Activated CD8-positive, alpha-beta memory T cell treated with anti-CD3 and anti-CD28 coated beads for 1 hour (primary cell): ENCODE results near the gene THSD4.
"Not testable (repeated sequence)": the region's sequence is repeated elsewhere in the genome, so short reads cannot be mapped to it uniquely, and the experiment has no call there.

ENCODE experiments used
- DNase-seq, 2 donors: peaks; one replicate each; pipeline ENCODE4 v3.0.0-alpha.2; 2020; ENCODE audit warnings: low read depth in 1 of 2; ENCODE audit errors: extremely low read depth in 1 of 2

The THSD4 gene

GRCh38 chr15:71342658-71343057 lies 227.4 kb downstream of the THSD4 start:
- DNase-seq: no peak

DNA sequence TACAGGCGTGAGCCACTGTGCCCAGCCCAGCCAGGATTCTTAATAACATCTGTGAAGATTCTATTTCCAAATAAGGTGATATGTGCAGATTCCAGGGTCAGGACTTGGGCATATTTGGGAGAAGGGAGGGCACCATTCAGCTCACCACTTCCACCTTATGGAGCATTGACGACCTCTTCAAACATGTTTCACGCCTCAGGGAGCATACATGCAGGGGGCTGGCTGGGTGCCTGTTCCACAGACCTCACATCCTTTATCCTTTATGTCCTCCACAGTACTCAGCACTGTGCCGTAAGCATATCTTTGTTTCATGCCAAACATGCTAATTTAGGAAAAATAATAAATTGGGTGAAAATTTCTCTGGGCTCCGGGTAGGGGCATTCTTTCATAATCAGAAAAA lies 229.0 kb downstream of the THSD4 start:
- no peak for DNase-seq

GRCh38 chr15:71345186-71345585 lies 229.9 kb downstream of the THSD4 start:
- DNase-seq: no peak

GRCh38 chr15:71346464-71346863 lies 231.2 kb downstream of the THSD4 start:
- DNase-seq: no peak

GRCh38 chr15:71348597-71348996 lies 233.3 kb downstream of the THSD4 start:
- no peak for DNase-seq

- no peak for DNase-seq
These were observed 234.1 kb downstream of the THSD4 start for GRCh38 chr15:71349336-71349735.

DNA sequence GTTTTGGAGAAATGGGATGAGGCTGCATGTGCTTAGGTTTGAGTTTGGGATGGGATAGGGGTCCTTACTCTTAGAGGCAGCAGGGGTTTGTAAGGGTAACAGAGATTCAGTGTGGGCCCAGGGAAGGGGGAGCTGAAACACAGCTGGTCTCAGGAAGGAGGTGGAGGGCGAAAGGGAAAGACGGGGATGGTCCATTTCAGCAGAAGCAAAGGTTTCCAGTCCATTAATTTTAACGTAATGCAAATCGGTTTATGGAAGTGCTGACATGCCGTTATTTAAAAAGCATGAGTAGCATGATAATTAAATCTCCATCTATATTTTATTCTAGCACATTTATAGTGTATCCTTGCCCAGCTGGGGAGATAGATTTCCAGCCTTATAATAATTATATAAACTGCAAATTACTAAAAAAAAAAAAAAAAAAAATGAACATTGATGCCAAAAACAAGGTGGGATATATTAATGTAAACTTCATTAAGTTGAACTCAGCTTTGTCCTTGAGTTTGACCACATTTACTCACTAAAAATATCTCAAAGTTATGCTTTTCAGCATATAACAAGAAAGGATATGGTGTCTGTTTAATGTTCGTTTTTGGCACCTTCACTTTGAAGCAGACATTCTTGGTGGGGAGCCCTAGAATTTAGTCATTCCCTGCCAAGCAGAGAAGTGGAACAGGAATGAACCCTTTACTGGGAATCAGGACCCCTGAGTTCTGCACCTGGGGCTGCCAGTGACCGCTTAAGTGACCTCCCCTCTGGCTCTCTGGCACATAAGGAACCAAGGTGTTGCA lies 234.7 kb downstream of the THSD4 start:
- no peak for DNase-seq

GRCh38 chr15:71350622-71351378 lies 235.5 kb downstream of the THSD4 start:
- DNase-seq: no peak

DNA sequence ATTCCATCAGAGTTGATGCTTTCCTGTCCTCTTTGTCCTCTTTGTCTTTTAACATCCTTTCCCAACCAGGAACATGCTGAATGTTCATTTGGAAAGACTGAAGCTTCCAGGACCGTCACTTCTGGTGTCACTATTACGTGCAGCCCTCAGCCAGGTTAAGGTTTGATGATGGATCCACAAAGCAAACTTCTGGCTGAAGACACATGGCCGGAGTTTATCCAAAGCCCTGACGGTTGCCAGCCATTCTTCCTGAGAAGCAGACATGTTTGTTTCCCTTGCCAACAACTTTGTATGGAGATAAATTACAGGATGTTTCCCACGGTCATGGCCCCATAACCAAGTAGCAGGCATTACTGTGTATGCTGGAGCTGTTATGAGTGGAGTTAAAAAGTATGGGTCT lies 236.9 kb downstream of the THSD4 start:
- no peak for DNase-seq

- DNase-seq: no peak
These were observed 237.5 kb downstream of the THSD4 start for GRCh38 chr15:71352765-71353164.

GRCh38 chr15:71353171-71353570 lies 237.9 kb downstream of the THSD4 start:
- DNase-seq: no peak

DNA sequence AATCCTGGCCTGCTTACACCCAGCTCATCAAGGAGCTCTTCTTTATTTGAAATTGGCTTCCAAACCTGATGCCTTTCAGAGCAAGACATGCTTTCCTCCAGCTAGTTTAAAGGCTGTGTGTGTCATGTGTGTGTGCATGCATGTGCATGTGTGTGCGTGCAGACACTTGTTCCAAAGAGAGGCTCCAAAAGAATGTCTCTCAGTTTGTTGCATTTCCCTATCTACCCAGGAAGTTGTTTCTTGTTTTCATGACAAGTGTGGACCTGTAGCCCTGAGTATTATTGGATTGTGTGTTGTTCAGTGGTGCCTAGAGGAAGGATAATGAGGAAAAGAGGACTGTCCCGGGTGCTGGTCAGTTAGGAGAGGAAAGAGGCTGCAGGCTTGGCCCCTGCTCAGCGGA lies 240.0 kb downstream of the THSD4 start:
- DNase-seq: no peak

- DNase-seq: no peak
These were observed 242.1 kb downstream of the THSD4 start for GRCh38 chr15:71357321-71357732.

GRCh38 chr15:71357967-71358366 lies 242.7 kb downstream of the THSD4 start:
- DNase-seq: no peak

GRCh38 chr15:71359246-71359645 lies 244.0 kb downstream of the THSD4 start:
- no peak for DNase-seq

DNA sequence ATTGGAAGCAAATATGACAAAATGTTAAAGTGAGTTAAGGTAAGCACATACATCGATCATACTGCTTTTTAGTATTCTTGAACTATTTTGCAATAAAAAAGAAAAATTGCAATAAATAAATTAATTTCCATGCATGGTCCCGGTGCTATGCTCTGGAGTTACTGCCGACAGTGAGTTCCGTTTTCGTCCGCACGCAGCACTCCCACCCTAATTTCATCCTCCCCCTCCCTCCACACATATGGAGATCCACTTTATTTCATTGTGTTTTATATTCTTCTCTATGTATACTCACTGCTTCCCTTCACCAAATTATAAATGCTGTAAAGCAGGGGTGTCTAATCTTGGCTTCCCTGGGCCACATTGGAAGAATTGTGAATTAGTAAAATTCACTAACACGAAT lies 247.3 kb downstream of the THSD4 start:
- no peak for DNase-seq

DNA sequence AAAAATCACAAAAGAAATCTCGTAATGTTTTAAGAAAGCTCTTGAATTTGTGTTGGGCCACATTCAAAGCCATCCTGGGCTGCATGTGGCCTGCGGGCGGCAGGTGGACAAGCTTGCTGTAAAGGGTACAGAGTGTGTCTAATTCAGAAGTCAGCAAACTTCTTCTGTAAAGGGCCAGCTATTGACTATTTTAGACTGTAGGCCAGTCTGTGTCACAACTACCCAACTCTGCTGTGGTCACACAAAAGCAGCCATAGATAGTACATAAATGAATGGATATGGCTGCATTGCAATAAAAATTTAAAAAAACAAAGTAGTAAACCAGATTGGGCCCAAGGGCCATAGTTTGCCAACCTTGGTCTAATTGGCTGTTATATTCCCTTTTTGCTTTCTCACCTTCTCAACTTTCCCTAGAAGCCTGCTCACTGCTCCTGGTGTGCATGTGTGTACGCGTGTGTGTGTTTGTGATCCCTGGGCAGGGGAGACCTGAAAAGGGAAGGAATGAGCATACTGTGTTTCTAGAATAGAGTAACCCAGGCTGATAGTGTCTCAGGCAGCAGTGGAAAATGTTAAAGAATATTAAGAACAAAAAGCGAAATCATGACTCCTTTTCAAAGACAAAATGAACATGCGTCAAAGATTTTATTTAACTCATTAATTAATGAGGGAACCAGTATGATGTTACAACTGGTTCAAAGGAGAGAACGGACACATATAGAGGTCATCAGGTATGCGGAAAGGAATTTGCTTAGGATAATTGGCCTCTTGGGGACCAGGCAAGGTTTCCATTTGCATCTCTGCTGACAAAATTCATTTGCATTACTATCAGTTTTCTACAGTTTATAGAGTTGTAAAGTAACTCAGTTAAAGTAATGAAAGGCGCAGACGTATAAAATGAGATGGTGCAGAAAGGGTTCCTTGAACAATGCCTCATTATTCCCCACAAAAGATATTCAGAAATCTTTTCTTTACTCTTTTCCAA lies 248.0 kb downstream of the THSD4 start:
- DNase-seq: no peak

- DNase-seq: no peak
These were observed 248.9 kb downstream of the THSD4 start for GRCh38 chr15:71364117-71364584.

GRCh38 chr15:71366522-71366921 lies 251.3 kb downstream of the THSD4 start:
- DNase-seq: no peak

DNA sequence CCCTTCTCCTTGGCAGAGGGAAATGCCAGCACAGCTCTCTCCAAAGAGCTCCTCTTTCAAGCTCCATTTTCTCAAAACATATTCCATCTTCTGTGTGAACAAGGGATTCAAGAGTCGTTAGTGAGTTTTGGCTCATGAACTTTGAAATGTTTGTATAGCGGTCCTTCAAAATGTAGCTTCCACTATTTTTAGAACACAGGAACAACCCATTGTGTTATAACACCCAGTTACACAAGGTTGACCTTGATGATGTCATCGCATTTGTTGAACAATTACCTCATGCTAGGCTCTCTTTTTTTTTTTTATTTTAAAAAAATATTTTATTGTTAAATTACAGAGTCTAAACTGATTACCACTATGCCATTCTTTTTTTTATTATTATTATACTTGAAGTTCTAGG lies 251.7 kb downstream of the THSD4 start:
- DNase-seq: no peak

GRCh38 chr15:71367737-71368136 lies 252.5 kb downstream of the THSD4 start:
- DNase-seq: not testable (repeated sequence)
